CD4-positive, alpha-beta T cell treated with Interleukin-4 for 4 hours (primary cell): ENCODE results near the gene RALGAPB.

Experiments
- DNase-seq: peaks from one replicate; pipeline ENCODE4 v3.0.0-alpha.2; 2020

RALGAPB gene

DNA sequence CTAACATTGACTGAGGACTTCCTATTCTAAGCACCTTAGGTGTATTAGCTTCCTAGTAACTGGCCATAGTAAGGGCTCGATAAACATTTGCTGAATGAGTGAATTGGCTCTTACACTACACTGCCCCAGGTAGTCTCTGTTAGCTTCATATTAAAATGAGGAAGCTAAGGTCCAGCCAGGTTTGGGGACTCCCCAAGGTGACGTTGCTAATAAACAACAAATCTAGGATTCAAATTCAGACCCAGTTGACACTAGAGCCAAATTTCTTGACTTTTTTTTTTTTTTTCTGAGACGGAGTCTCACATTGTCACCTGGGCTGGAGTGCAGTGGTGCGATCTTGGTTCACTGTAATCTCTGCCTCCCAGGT, 145.2 kb downstream of the RALGAPB start:
- no peak for DNase-seq

DNA sequence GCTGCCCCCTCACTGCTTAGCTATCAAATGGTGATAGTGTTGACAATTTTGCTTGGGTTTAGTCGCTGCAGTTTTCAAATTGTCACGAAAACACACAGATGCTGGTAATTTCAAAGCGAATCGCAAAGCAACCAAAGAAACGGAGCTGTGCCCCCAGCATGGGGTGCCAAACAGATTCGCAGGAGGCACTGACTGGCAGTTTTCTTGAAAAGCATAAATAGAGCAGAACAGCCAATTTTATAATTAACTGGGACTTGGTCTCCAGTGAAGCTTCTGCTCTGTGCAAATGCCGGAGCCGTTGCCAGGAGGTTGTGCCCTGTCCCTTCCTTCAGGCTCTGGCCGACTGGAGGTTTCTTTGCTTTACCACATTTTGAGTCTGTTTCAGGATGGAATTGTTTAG, 147.8 kb downstream of the RALGAPB start:
- no peak for DNase-seq

DNA sequence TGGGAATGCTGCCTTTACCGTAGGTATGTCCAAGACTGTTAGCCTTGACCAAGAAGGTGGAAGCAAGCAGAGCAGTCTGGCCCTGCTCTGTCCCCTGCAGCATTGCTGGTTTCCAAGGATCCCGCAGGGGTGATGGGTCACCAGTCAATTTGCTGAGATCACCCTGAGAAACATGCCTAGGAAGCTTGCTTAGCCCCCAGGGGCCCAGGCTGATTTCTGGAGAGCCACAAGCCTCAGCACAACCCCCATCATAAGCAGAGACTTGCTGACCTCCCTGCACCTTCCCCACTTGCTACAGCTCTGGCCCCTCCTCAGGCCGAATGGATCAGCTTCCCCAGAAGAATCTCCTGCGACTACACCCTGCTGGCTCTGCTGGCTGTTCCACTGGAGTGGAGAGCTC, 150.4 kb downstream of the RALGAPB start:
- no peak for DNase-seq

GRCh38 chr20:38624084-38624483, 151.4 kb downstream of the RALGAPB start:
- no peak for DNase-seq

DNA sequence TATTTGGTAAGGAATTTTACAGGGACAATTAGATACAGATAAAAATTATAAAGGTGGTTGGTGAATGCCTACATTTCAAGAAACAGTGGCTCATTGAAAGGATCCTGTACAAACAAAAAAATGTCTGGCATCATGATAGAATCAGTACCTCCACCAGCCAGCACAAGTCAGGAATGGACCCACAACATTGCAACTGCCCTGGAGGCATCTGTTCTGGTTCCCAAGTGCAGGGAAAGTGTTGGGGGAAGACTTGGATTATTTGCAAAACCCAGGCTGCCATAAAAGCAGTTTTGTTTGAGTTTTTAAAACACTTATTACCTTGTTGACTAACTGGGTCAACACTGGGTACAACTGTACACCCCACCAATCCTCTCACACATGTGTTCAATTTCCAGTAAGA, 153.3 kb downstream of the RALGAPB start:
- no peak for DNase-seq

- no peak for DNase-seq
These were observed 154.4 kb downstream of the RALGAPB start for GRCh38 chr20:38626921-38627659.
